ENCODE data around the gene MRPL49.

The MRPL49 gene

GRCh38 chr11:65121865-65122696 is at the start of gene MRPL49, which contains the start of gene FAU:
MRPL49 (plus strand) TSS chr11:65122321; CDS start chr11:65122347, 26 bp downstream.
FAU (minus strand) TSS chr11:65122134; CDS start chr11:65121813, 321 bp downstream.
- peak; percentile 97 for DNase-seq

GRCh38 chr11:65072631-65072966 is 49.5 kb upstream of the MRPL49 start:
- DNase-seq = no peak

GRCh38 chr11:65077451-65077850 is 44.7 kb upstream of the MRPL49 start:
- no peak for DNase-seq

- no peak for DNase-seq
Observed at GRCh38 chr11:65078151-65078550, 44.0 kb upstream of the MRPL49 start.

- peak; percentile 17 for DNase-seq
Observed at GRCh38 chr11:65078786-65079342, 43.3 kb upstream of the MRPL49 start.

- no peak for DNase-seq
Observed at GRCh38 chr11:65083134-65083833, 38.8 kb upstream of the MRPL49 start.

GRCh38 chr11:65083834-65084597 is 38.1 kb upstream of the MRPL49 start, which contains the start of the genes CDCA5 and ZFPL1:
CDCA5 (minus strand) TSS chr11:65084040; CDS start chr11:65083978, 62 bp downstream.
ZFPL1 (plus strand) TSS chr11:65084222; CDS start chr11:65084699, 477 bp downstream.
- peak; percentile 97 for DNase-seq

- DNase-seq = no peak
Observed at GRCh38 chr11:65084598-65085375, 37.3 kb upstream of the MRPL49 start.

GRCh38 chr11:65085446-65085845 is 36.7 kb upstream of the MRPL49 start:
- no peak for DNase-seq

- no peak for DNase-seq
Observed at GRCh38 chr11:65086809-65087208, 35.3 kb upstream of the MRPL49 start.

GRCh38 chr11:65087216-65087615 is 34.9 kb upstream of the MRPL49 start:
- no peak for DNase-seq

- DNase-seq = no peak
Observed at GRCh38 chr11:65087827-65088226, 34.3 kb upstream of the MRPL49 start.

- DNase-seq = no peak
Observed at GRCh38 chr11:65089621-65090020, 32.5 kb upstream of the MRPL49 start.

GRCh38 chr11:65090628-65091027 is 31.5 kb upstream of the MRPL49 start:
- DNase-seq = no peak

- DNase-seq = no peak
Observed at GRCh38 chr11:65095427-65095826, 26.7 kb upstream of the MRPL49 start.

GRCh38 chr11:65095974-65096806 is 25.9 kb upstream of the MRPL49 start, which contains the start of gene VPS51:
VPS51 (plus strand) TSS chr11:65096214; CDS start chr11:65096251, 37 bp downstream.
- peak; percentile 89 for DNase-seq

- DNase-seq = no peak
Observed at GRCh38 chr11:65096926-65097325, 25.2 kb upstream of the MRPL49 start.

GRCh38 chr11:65100674-65101350 is 21.3 kb upstream of the MRPL49 start:
- no peak for DNase-seq

GRCh38 chr11:65102142-65103095 is 19.7 kb upstream of the MRPL49 start:
- no peak for DNase-seq
